GM18526 (cell line): Measurements from ENCODE around the gene TYRO3.

Experiments
- POLR2A ChIP-seq: IDR thresholded peaks from 3 replicates; pipeline ENCODE4 v1.6.1; 2011; ENCODE audit not compliant: insufficient read length; ENCODE audit errors: extremely low read depth

TYRO3 gene

GRCh38 chr15:41544650-41545015 is 14.4 kb upstream of the TYRO3 start:
- no peak for TF ChIP-seq POLR2A

GRCh38 chr15:41545218-41545617 is 13.8 kb upstream of the TYRO3 start:
- no peak for TF ChIP-seq POLR2A

GRCh38 chr15:41546851-41547786 is 11.9 kb upstream of the TYRO3 start:
- no peak for TF ChIP-seq POLR2A

- TF ChIP-seq POLR2A = no peak
Observed at GRCh38 chr15:41550066-41550775, 8.8 kb upstream of the TYRO3 start.

GRCh38 chr15:41553731-41554130 is 5.3 kb upstream of the TYRO3 start:
- no peak for TF ChIP-seq POLR2A

- no peak for TF ChIP-seq POLR2A
Observed at GRCh38 chr15:41554343-41554742, 4.7 kb upstream of the TYRO3 start.

- no peak for TF ChIP-seq POLR2A
Observed at GRCh38 chr15:41554915-41555314, 4.1 kb upstream of the TYRO3 start.

- TF ChIP-seq POLR2A = no peak
Observed at GRCh38 chr15:41556677-41557076, 2.3 kb upstream of the TYRO3 start.

GRCh38 chr15:41557673-41558399 is 1.2 kb upstream of the TYRO3 start:
- TF ChIP-seq POLR2A = no peak

- TF ChIP-seq POLR2A = no peak
Observed at GRCh38 chr15:41559239-41559782, 299 bp downstream of the TYRO3 start.

GRCh38 chr15:41560572-41560874 is 1.5 kb downstream of the TYRO3 start:
- TF ChIP-seq POLR2A = no peak

- TF ChIP-seq POLR2A = no peak
Observed at GRCh38 chr15:41561104-41561776, 2.2 kb downstream of the TYRO3 start.

GRCh38 chr15:41561777-41562145 is 2.7 kb downstream of the TYRO3 start:
- TF ChIP-seq POLR2A = no peak

GRCh38 chr15:41562244-41562643 is 3.2 kb downstream of the TYRO3 start:
- no peak for TF ChIP-seq POLR2A

- TF ChIP-seq POLR2A = no peak
Observed at GRCh38 chr15:41562784-41563198, 3.8 kb downstream of the TYRO3 start.
